ENCODE measurements around the gene SNX19. TPM values are rescaled to one million over a fixed set of nuclear protein-coding genes. Genes with fewer than 3 reads are reported as not detected.

The SNX19 gene
- total RNA-seq, 4 donors from 2014 or later = 37.9 to 88.2 (median 72.0) TPM

DNA sequence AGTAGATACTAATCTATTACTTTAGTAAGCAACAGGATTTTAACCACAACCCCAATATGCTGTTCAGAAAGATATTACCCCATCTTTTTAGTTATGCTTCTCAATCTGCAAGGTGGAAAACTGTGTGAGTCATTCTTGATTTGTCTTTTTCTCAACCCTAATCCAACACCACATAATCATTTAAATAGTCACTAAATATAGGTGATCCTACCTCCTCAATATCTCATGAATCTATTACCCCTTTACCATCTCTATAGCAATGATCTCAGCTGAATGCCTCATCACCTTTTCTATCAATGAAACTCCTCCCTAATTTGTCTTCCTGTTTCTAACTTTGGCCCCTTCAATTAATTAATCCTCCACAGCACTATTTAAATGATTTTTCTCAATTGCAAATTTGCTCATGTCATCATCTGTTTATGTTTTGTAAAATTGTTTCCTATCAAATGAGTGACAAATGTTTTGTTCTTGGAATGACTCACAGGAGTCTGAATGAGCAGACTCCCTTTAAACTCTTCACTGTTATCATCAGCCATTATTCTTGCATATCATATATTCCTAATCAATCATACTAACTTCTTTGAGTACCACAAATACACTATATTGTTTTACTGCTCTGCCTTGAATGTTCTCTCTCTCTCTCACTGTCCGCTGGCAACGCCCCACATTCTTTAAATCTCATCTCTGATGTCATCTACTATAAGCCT is 26.1 kb downstream of the SNX19 start:
- Histone ChIP-seq H3K27ac (no peak overlapping the region), H3K4me3 (no peak overlapping the region), H3K4me1 (peaks cover 17 to 23% of the 10 kb centered on the region in 2 donors), H3K27me3 (no peaks in the 10 kb centered on the region), H3K9me3 (no peaks in the 10 kb centered on the region), H3K36me3 (peaks cover 0 to 21% of the 10 kb centered on the region in 2 donors)
- intact Hi-C loops (cut with DNase I; ENCODE audit: low total_unique reads) (loop anchor here (10.0 kb wide), 1 partner anchor 675 kb away; no protein-coding TSS in a partner anchor), in situ Hi-C loops (cut with MboI; ENCODE audit: low sequenced_read_pairs in 4 of 4) (loop anchor here (10.0 to 25.0 kb wide), 3 partner anchors 455 to 678 kb away; partner anchors contain the start of gene ADAMTS8 (in 1 of the 4))
- TF ChIP-seq, protein P1, sequence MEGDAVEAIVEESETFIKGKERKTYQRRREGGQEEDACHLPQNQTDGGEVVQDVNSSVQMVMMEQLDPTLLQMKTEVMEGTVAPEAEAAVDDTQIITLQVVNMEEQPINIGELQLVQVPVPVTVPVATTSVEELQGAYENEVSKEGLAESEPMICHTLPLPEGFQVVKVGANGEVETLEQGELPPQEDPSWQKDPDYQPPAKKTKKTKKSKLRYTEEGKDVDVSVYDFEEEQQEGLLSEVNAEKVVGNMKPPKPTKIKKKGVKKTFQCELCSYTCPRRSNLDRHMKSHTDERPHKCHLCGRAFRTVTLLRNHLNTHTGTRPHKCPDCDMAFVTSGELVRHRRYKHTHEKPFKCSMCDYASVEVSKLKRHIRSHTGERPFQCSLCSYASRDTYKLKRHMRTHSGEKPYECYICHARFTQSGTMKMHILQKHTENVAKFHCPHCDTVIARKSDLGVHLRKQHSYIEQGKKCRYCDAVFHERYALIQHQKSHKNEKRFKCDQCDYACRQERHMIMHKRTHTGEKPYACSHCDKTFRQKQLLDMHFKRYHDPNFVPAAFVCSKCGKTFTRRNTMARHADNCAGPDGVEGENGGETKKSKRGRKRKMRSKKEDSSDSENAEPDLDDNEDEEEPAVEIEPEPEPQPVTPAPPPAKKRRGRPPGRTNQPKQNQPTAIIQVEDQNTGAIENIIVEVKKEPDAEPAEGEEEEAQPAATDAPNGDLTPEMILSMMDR (IDR thresholded peaks at IDR 0.05 in 4 of 5, conservative IDR thresholded peaks at IDR 0.05 in 1 of 5) = no peak
- TF ChIP-seq POLR2A (IDR thresholded peaks at IDR 0.05) = no peak
- DNase-seq = no peak
- no peak for ATAC-seq

GRCh38 chr11:130888790-130889189 is 27.5 kb downstream of the SNX19 start:
- no peak overlapping the region for H3K27ac ChIP-seq
- DNase-seq = no peak
- intact Hi-C loops (cut with DNase I; ENCODE audit: low total_unique reads) = no loop called here
- in situ Hi-C loops (cut with MboI; ENCODE audit: low sequenced_read_pairs in 4 of 4) = loop anchor here in 3 of 4 donors (25.0 kb wide), 1 partner anchor 676 kb away; no protein-coding TSS in a partner anchor
- no peak for ATAC-seq
- TF ChIP-seq POLR2A (IDR thresholded peaks at IDR 0.05) = no peak
- TF ChIP-seq, protein P1 (IDR thresholded peaks at IDR 0.05 in 4 of 5, conservative IDR thresholded peaks at IDR 0.05 in 1 of 5) = no peak
- H3K4me3 ChIP-seq = no peak overlapping the region
- H3K9me3 ChIP-seq = no peaks in the 10 kb centered on the region
- H3K36me3 ChIP-seq = peaks cover 0 to 15% of the 10 kb centered on the region in 2 donors
- peaks cover 9 to 28% of the 10 kb centered on the region in 2 donors for H3K4me1 ChIP-seq
- no peaks in the 10 kb centered on the region for H3K27me3 ChIP-seq

GRCh38 chr11:130886704-130887103 is 29.6 kb downstream of the SNX19 start:
- no peak for ATAC-seq
- Histone ChIP-seq H3K4me3 (no peak overlapping the region), H3K36me3 (peaks cover 0 to 23% of the 10 kb centered on the region in 2 donors), H3K4me1 (peaks cover 14 to 41% of the 10 kb centered on the region in 2 donors), H3K27me3 (no peaks in the 10 kb centered on the region), H3K27ac (no peak overlapping the region), H3K9me3 (no peaks in the 10 kb centered on the region)
- DNase-seq = no peak
- intact Hi-C loops (cut with DNase I; ENCODE audit: low total_unique reads) (no loop called here), in situ Hi-C loops (cut with MboI; ENCODE audit: low sequenced_read_pairs in 4 of 4) (loop anchor here in 3 of 4 donors (25.0 kb wide), 1 partner anchor 674 kb away; no protein-coding TSS in a partner anchor)
- TF ChIP-seq, protein P1 (IDR thresholded peaks at IDR 0.05 in 4 of 5, conservative IDR thresholded peaks at IDR 0.05 in 1 of 5) = no peak
- no peak for TF ChIP-seq POLR2A (IDR thresholded peaks at IDR 0.05)

GRCh38 chr11:130882138-130882551 is 34.1 kb downstream of the SNX19 start:
- in situ Hi-C loops (cut with MboI; ENCODE audit: low sequenced_read_pairs in 4 of 4) = loop anchor here in 3 of 4 donors (25.0 kb wide), 1 partner anchor 670 kb away; no protein-coding TSS in a partner anchor
- H3K27ac ChIP-seq = no peak overlapping the region

More at GRCh38 chr11:130882138-130882551, 34.1 kb downstream of the SNX19 start:
- no peak for DNase-seq
- TF ChIP-seq, protein P1 (IDR thresholded peaks at IDR 0.05 in 4 of 5, conservative IDR thresholded peaks at IDR 0.05 in 1 of 5) = no peak
- TF ChIP-seq POLR2A (IDR thresholded peaks at IDR 0.05) = no peak
- Histone ChIP-seq H3K4me1 (peaks cover 14 to 34% of the 10 kb centered on the region in 2 donors), H3K4me3 (no peak overlapping the region), H3K36me3 (peaks cover 0 to 67% of the 10 kb centered on the region in 2 donors), H3K9me3 (no peaks in the 10 kb centered on the region), H3K27me3 (no peaks in the 10 kb centered on the region)
- no peak for ATAC-seq
- intact Hi-C loops (cut with DNase I; ENCODE audit: low total_unique reads) = no loop called here

Data from gastrocnemius medialis (tissue), 4 donors.